ENCODE measurements around the gene VCP.

GRCh38 chr9:35110327-35110761 is 37.9 kb upstream of the VCP start:
- TF ChIP-seq CTCF (conservative IDR thresholded peaks at IDR 0.05; ENCODE audit: low read depth in 2 of 2) (no peak), EZH2 (IDR thresholded peaks at IDR 0.05; ENCODE audit: low read depth, unreplicated experiment) (no peak)
